ENCODE data around the gene VSIG10L. TPM values are rescaled to one million over a fixed set of nuclear protein-coding genes. Genes with fewer than 3 reads are reported as not detected.

VSIG10L gene
- total RNA-seq, 1 experiment from 2014 or later = 3.3 TPM

DNA sequence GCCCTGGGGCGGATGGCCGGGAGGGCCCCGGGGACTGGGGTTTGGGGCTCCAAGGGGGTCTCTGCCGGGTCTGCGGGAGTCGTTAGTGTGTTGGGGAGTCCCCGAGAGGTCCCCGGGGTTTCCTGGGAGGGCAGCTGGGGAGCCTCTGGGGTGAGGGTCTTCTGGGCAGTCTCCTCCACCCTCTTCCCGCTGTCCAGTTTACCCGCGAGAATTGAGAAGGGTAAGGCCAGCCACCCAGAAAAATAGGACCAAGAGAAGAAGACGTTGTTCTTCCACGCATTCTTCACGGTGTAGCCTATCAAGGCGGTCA, 25.3 kb upstream of the VSIG10L start:
- Histone ChIP-seq H3K9me3 (ENCODE audit: control insufficient read depth, insufficient read depth, low read depth, low read length) (no peaks in the 10 kb centered on the region), H3K27me3 (ENCODE audit: control insufficient read depth, insufficient read depth, low read length) (no peaks in the 10 kb centered on the region), H3K36me3 (ENCODE audit: control insufficient read depth, insufficient read depth, low read length) (peaks cover 8% of the 10 kb centered on the region; the same call in 1 of the 2 replicates), H3K4me3 (ENCODE audit: low read depth in 2 of 2, low read length in 2 of 2) (peak overlapping the region; percentile 77 to 81), H3K4me1 (ENCODE audit: control insufficient read depth, insufficient read depth, low read length) (peaks cover 13% of the 10 kb centered on the region), H3K27ac (ENCODE audit: low read length) (peak overlapping the region; percentile 89)
- intact Hi-C loops (cut with micrococcal nuclease; ENCODE audit: unreplicated experiment) = no loop called here
- BruUV-seq (replicated peaks) = no TSS peak
- in situ Hi-C loops (cut with HindIII; ENCODE audit: low pct_unique_long_range_greater_than_20kb, low sequenced_read_pairs) = no loop called here
- ChIA-PET POLR2A (no interaction called here), CTCF (no interaction called here)
- ATAC-seq (no peak; the same call in 1 of the 2 replicates), DNase-seq (ENCODE audit: low read depth, low spot score) (no peak)
- TF ChIP-seq, protein P1, sequence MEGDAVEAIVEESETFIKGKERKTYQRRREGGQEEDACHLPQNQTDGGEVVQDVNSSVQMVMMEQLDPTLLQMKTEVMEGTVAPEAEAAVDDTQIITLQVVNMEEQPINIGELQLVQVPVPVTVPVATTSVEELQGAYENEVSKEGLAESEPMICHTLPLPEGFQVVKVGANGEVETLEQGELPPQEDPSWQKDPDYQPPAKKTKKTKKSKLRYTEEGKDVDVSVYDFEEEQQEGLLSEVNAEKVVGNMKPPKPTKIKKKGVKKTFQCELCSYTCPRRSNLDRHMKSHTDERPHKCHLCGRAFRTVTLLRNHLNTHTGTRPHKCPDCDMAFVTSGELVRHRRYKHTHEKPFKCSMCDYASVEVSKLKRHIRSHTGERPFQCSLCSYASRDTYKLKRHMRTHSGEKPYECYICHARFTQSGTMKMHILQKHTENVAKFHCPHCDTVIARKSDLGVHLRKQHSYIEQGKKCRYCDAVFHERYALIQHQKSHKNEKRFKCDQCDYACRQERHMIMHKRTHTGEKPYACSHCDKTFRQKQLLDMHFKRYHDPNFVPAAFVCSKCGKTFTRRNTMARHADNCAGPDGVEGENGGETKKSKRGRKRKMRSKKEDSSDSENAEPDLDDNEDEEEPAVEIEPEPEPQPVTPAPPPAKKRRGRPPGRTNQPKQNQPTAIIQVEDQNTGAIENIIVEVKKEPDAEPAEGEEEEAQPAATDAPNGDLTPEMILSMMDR (IDR thresholded peaks at IDR 0.05) = no peak
- TF ChIP-seq, protein P2, sequence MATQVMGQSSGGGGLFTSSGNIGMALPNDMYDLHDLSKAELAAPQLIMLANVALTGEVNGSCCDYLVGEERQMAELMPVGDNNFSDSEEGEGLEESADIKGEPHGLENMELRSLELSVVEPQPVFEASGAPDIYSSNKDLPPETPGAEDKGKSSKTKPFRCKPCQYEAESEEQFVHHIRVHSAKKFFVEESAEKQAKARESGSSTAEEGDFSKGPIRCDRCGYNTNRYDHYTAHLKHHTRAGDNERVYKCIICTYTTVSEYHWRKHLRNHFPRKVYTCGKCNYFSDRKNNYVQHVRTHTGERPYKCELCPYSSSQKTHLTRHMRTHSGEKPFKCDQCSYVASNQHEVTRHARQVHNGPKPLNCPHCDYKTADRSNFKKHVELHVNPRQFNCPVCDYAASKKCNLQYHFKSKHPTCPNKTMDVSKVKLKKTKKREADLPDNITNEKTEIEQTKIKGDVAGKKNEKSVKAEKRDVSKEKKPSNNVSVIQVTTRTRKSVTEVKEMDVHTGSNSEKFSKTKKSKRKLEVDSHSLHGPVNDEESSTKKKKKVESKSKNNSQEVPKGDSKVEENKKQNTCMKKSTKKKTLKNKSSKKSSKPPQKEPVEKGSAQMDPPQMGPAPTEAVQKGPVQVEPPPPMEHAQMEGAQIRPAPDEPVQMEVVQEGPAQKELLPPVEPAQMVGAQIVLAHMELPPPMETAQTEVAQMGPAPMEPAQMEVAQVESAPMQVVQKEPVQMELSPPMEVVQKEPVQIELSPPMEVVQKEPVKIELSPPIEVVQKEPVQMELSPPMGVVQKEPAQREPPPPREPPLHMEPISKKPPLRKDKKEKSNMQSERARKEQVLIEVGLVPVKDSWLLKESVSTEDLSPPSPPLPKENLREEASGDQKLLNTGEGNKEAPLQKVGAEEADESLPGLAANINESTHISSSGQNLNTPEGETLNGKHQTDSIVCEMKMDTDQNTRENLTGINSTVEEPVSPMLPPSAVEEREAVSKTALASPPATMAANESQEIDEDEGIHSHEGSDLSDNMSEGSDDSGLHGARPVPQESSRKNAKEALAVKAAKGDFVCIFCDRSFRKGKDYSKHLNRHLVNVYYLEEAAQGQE (IDR thresholded peaks at IDR 0.05; ENCODE audit: insufficient read depth in 1 of 2, low read depth in 2 of 2, low read length in 1 of 2) = no peak
- TF ChIP-seq SIN3A (IDR thresholded peaks at IDR 0.05; ENCODE audit: borderline replicate concordance, insufficient read depth, low read depth, low read length) (no peak), POLR2AphosphoS5 (IDR thresholded peaks at IDR 0.05; ENCODE audit: low read depth, low read length) (no peak), TCF7L2 (IDR thresholded peaks at IDR 0.05; ENCODE audit: low read depth, low read length) (no peak)

GRCh38 chr19:51366389-51367254, 24.7 kb upstream of the VSIG10L start:
- intact Hi-C loops (cut with micrococcal nuclease; ENCODE audit: unreplicated experiment) (no loop called here), in situ Hi-C loops (cut with HindIII; ENCODE audit: low pct_unique_long_range_greater_than_20kb, low sequenced_read_pairs) (no loop called here)
- ATAC-seq = peak; percentile 85
- Histone ChIP-seq H3K9me3 (ENCODE audit: control insufficient read depth, insufficient read depth, low read depth, low read length) (no peaks in the 10 kb centered on the region), H3K36me3 (ENCODE audit: control insufficient read depth, insufficient read depth, low read length) (peaks cover 8% of the 10 kb centered on the region; the same call in 1 of the 2 replicates), H3K4me3 (ENCODE audit: low read depth in 2 of 2, low read length in 2 of 2) (peak overlapping the region; percentile 77 to 83), H3K4me1 (ENCODE audit: control insufficient read depth, insufficient read depth, low read length) (peaks cover 13% of the 10 kb centered on the region), H3K27ac (ENCODE audit: low read length) (peak overlapping the region; percentile 89), H3K27me3 (ENCODE audit: control insufficient read depth, insufficient read depth, low read length) (no peaks in the 10 kb centered on the region)
- DNase-seq (ENCODE audit: low read depth, low spot score) = peak; percentile 77
- POLR2A ChIA-PET = no interaction called here
- CTCF ChIA-PET = no interaction called here
- BruUV-seq (replicated peaks) = no TSS peak
- TF ChIP-seq POLR2AphosphoS5 (IDR thresholded peaks at IDR 0.05; ENCODE audit: low read depth, low read length) = peak; percentile 63
- TF ChIP-seq, protein P1 (IDR thresholded peaks at IDR 0.05) = no peak
- 0 out of 2 replicates have a peak, but pooled peaks have one; percentile 58 for TF ChIP-seq SIN3A (IDR thresholded peaks at IDR 0.05; ENCODE audit: borderline replicate concordance, insufficient read depth, low read depth, low read length)

Measured in Panc1 (cell line).